ENCODE results near the gene SLC35B3.
"Not testable (repeated sequence)": the region's sequence is repeated elsewhere in the genome, so short reads cannot be mapped to it uniquely, and the experiment has no call there.

DNA sequence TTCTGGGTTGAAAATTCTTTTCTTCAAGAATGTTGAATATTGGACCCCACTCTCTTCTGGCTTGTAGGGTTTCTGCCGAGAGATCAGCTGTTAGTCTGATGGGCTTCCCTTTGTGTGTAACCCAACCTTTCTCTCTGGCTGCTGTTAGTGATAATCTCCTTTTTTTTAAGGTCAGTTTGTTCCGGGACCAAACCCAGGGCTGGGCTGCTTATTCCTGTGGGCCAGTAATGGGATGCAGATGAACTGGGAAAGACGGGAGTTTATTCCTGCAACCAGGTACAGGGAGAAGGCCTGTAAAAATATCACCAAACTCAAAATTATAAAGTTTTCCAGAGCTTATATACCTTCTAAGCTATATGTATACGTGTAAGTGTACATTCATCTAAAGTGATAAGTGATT lies 10.6 kb upstream of the SLC35B3 start:
- not testable (repeated sequence) for TF ChIP-seq POLR2A, POLR2AphosphoS5, TAF1, SPI1 (IDR thresholded peaks at IDR 0.05; ENCODE audit: low read depth, low read length)
